GM10266 (cell line): ENCODE data around the gene NFKBIZ.

Source experiments
- DNase-seq: peaks from one replicate; pipeline ENCODE4 v3.0.0; 2012; ENCODE audit errors: extremely low spot score
- CTCF ChIP-seq: IDR thresholded peaks from 2 replicates; pipeline ENCODE4 v1.5.1; 2012; ENCODE audit warnings: mild to moderate bottlenecking, low read depth; ENCODE audit not compliant: control insufficient read depth, insufficient read depth; ENCODE audit errors: missing control alignments

NFKBIZ gene

GRCh38 chr3:101851850-101852714, 2.8 kb downstream of the NFKBIZ start:
- no peak for TF ChIP-seq CTCF
- DNase-seq: no peak

GRCh38 chr3:101852983-101853840, 3.9 kb downstream of the NFKBIZ start:
- no peak for TF ChIP-seq CTCF
- no peak for DNase-seq

GRCh38 chr3:101853982-101854381, 4.7 kb downstream of the NFKBIZ start:
- DNase-seq: no peak
- TF ChIP-seq CTCF: no peak

- TF ChIP-seq CTCF: no peak
- no peak for DNase-seq
Measured at GRCh38 chr3:101854608-101855304, 5.4 kb downstream of the NFKBIZ start.

GRCh38 chr3:101857301-101857741, 8.0 kb downstream of the NFKBIZ start:
- no peak for DNase-seq
- no peak for TF ChIP-seq CTCF

- no peak for TF ChIP-seq CTCF
Measured at GRCh38 chr3:101858464-101859030, 9.2 kb downstream of the NFKBIZ start.

More at GRCh38 chr3:101858464-101859030, 9.2 kb downstream of the NFKBIZ start:
- no peak for DNase-seq
